BJ (cell line): Measurements from ENCODE around the gene NELL2. TPM values are rescaled to one million over a fixed set of nuclear protein-coding genes. Genes with fewer than 3 reads are reported as not detected.

Experiments used
- CTCF ChIA-PET: fragments of 350-600 bp; formaldehyde crosslinking; extraction: SDS; loops from one replicate; lab custom pipeline; 2021; ENCODE audit warnings: antibody characterized with exemption, inconsistent platforms; lab: Yijun Ruan, JAX
- POLR2A ChIA-PET: fragments of 300-600 bp; sonication (Branson Sonifier 250); formaldehyde crosslinking; extraction: SDS; loops from one replicate; lab custom pipeline; 2021; ENCODE audit warnings: antibody characterized with exemption; lab: Charles Lee
- DNase-seq: peaks from one replicate; pipeline ENCODE4 v3.0.0-alpha.2; 2011; ENCODE audit warnings: low read depth
- H3K27me3 ChIP-seq: 2 replicates; pipeline ENCODE4 v1.6.0; 2011; ENCODE audit warnings: low read length; ENCODE audit not compliant: control insufficient read depth, insufficient read depth
- H3K36me3 ChIP-seq: 2 replicates; pipeline ENCODE4 v1.5.1; 2011; ENCODE audit warnings: low read length; ENCODE audit not compliant: control insufficient read depth, insufficient read depth
- H3K4me3 ChIP-seq: 2 replicates; pipeline ENCODE4 v1.5.1; 2011; ENCODE audit warnings: low read depth, mild to moderate bottlenecking, control low read depth, low read length
- CTCF ChIP-seq: IDR thresholded peaks from 2 replicates; pipeline ENCODE4 v1.5.1; 2011; ENCODE audit warnings: low read depth, mild to moderate bottlenecking, control low read depth, inconsistent platforms, low read length, moderate library complexity; ENCODE audit not compliant: insufficient read depth
- polyA plus RNA-seq: library from polyadenylated mRNA; depleted of rRNA; stranded (reverse); fragments of >200 nt; gene quantifications from 2 replicates; pipeline ENCODE4 v1.2.3, GENCODE V29; 2011

The NELL2 gene
- polyA plus RNA-seq, 1 experiment = 0.23 TPM

GRCh38 chr12:44667461-44667860 is 208.7 kb downstream of the NELL2 start:
- DNase-seq = no peak
- Histone ChIP-seq H3K4me3 (no peak overlapping the region), H3K27me3 (no peaks in the 10 kb centered on the region), H3K36me3 (no peaks in the 10 kb centered on the region)
- CTCF ChIA-PET = no interaction called here
- POLR2A ChIA-PET = no interaction called here
- TF ChIP-seq CTCF = no peak

GRCh38 chr12:44663291-44663690 is 212.8 kb downstream of the NELL2 start:
- Histone ChIP-seq H3K36me3 (no peaks in the 10 kb centered on the region), H3K4me3 (no peak overlapping the region), H3K27me3 (no peaks in the 10 kb centered on the region)
- CTCF ChIA-PET = no interaction called here
- TF ChIP-seq CTCF = no peak
- POLR2A ChIA-PET = no interaction called here
- DNase-seq = no peak

GRCh38 chr12:44655846-44656245 is 220.3 kb downstream of the NELL2 start:
- Histone ChIP-seq H3K27me3 (no peaks in the 10 kb centered on the region), H3K4me3 (no peak overlapping the region), H3K36me3 (no peaks in the 10 kb centered on the region)
- DNase-seq = no peak
- CTCF ChIA-PET = no interaction called here
- no peak for TF ChIP-seq CTCF
- POLR2A ChIA-PET = no interaction called here

- Histone ChIP-seq H3K36me3 (no peaks in the 10 kb centered on the region), H3K27me3 (no peaks in the 10 kb centered on the region), H3K4me3 (no peak overlapping the region)
- ChIA-PET CTCF (no interaction called here), POLR2A (no interaction called here)
- TF ChIP-seq CTCF = no peak
- DNase-seq = no peak
Measured at GRCh38 chr12:44654646-44655639, 221.2 kb downstream of the NELL2 start.

- Histone ChIP-seq H3K4me3 (no peak overlapping the region), H3K27me3 (no peaks in the 10 kb centered on the region), H3K36me3 (no peaks in the 10 kb centered on the region)
- ChIA-PET POLR2A (no interaction called here), CTCF (interaction anchor here (1.2 kb wide), 1 partner anchor 9 kb away, joined by 4 read pairs; no protein-coding TSS in a partner anchor)
- DNase-seq = no peak
- no peak for TF ChIP-seq CTCF
Measured at GRCh38 chr12:44653861-44654527, 222.1 kb downstream of the NELL2 start.
